Subcutaneous adipose tissue (tissue), 4 donors: ENCODE results near the gene PPIA. TPM values are rescaled to one million over a fixed set of nuclear protein-coding genes. Genes with fewer than 3 reads are reported as not detected.

Source experiments
- total RNA-seq, 4 donors: library from RNA; depleted of rRNA; stranded (reverse); fragments of >200 nt; gene quantifications; one replicate each; pipeline ENCODE4 v1.1.0, GENCODE V29; 2016
- TF ChIP-seq, protein P1 (sequence below): fragments of 450-650 bp; IDR thresholded peaks from one replicate; pipeline ENCODE4 v1.5.1; 2016; ENCODE audit warnings: low read depth, mild to moderate bottlenecking, control low read depth, antibody characterized with exemption, moderate library complexity

PPIA gene
- total RNA-seq, 4 donors from 2014 or later, result 921 to 1,568 (median 1,276) TPM

DNA sequence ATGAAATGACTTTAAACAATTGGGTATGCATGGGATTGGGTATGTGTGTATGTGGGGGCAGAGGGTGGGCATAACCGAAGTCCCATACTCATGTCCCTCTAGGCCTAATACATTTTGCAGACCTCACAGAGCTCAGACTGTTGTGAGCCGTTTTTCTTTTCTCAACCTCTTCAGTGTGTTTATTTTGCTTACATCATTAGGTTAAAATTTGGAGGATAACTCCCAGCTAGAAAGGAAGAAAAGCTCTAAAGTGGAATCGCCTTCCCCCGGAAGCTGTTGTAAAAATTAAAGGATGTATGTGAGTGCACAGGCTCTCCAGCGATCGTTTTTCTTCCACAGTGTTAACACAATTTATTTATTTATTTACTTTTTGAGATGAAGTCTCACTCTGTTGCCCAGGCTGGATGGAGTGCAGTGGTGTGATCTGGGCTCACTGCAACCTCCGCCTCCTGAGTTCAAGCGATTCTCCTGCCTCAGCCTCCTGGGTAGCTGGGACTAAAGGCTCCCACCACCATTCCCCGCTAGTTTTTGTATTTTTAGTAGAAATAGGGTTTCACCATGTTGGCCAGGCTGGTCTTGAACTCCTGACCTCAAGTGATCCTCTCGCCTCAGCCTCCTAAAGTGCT is 52.9 kb downstream of the PPIA start:
- TF ChIP-seq, protein P1, sequence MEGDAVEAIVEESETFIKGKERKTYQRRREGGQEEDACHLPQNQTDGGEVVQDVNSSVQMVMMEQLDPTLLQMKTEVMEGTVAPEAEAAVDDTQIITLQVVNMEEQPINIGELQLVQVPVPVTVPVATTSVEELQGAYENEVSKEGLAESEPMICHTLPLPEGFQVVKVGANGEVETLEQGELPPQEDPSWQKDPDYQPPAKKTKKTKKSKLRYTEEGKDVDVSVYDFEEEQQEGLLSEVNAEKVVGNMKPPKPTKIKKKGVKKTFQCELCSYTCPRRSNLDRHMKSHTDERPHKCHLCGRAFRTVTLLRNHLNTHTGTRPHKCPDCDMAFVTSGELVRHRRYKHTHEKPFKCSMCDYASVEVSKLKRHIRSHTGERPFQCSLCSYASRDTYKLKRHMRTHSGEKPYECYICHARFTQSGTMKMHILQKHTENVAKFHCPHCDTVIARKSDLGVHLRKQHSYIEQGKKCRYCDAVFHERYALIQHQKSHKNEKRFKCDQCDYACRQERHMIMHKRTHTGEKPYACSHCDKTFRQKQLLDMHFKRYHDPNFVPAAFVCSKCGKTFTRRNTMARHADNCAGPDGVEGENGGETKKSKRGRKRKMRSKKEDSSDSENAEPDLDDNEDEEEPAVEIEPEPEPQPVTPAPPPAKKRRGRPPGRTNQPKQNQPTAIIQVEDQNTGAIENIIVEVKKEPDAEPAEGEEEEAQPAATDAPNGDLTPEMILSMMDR, result no peak

DNA sequence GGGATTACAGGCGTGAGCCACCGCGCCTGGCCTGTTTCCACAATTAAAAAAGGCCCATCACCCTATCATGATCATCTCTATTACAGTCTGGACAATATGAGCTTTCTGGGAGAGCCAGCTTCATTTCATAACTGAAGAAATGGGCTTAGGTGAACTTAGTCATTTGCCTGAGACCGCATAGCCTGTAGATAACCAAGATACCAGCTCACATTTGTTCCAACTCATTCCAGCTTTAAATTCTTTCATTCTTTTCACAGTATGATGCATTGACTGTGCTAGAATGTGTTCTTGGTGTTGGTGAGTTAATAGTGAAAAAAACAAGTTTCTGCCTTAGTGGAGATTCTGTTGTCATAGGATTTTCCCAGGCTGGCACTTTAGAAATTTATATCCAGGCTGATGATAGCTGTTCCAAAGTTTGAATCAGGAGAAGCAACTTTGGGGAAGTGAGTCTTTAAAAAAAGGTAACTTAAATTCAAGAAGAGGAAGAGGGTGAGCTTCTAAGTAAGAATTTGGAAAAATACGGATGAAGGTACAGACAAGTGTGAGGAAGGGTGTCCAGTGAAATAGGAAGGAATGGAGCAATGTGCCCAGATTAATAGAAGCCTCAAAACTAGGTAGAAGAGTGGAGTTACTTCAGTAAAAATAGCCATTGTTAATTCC is 53.5 kb downstream of the PPIA start:
- TF ChIP-seq, protein P1, result no peak

DNA sequence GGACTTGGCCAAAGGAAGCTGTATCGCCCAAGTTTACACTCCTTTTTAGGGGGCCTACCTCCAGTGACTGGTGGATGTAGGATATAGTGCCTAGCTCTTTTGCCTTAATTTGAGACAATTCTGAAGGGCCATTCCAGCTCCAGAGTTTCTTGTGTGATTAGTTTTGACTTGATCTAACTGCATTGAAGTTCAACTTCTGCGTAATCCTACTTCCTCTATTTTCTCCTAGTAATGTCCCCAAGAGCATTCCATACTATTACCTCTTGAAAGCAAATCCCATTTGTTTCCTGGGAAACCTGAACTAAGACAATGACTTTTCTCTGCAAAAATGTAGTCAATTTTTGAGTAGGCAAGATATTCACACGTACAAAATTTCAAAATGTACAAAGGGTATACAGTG is 56.1 kb downstream of the PPIA start:
- TF ChIP-seq, protein P1, result no peak

Other genes with a start within 250 kb of the PPIA start
- 10 to 100 TPM; 33.3 to 59.9 (median 46.9) TPM for gene DDX56, start 222.8 kb upstream of the PPIA start, total RNA-seq
- gene TMED4, start 214.4 kb upstream of the PPIA start, total RNA-seq, result 100 to 1,000 TPM in 3 of 4 donors, 10 to 100 TPM in 1; 61.8 to 160 (median 134) TPM
- gene OGDH, start 190.1 kb upstream of the PPIA start, total RNA-seq, result 10 to 100 TPM; 62.3 to 93.6 (median 68.5) TPM
- 10 to 100 TPM in 3 of 4 donors, 1 to 10 TPM in 1; 7.3 to 21.1 (median 12.2) TPM for gene ZMIZ2, start 47.8 kb upstream of the PPIA start, total RNA-seq
- gene H2AZ2, start 51.4 kb downstream of the PPIA start, total RNA-seq, result 100 to 1,000 TPM in 2 of 4 donors, 10 to 100 TPM in 2; 88.7 to 130 (median 96.4) TPM
- gene PURB, start 88.8 kb downstream of the PPIA start, total RNA-seq, result 10 to 100 TPM; 20.7 to 33.1 (median 22.1) TPM
- gene MYO1G, start 182.3 kb downstream of the PPIA start, total RNA-seq, result 1 to 10 TPM in 3 of 4 donors, under 1 TPM in 1; 0.82 to 7.8 (median 2.8) TPM
- 10 to 100 TPM; 45.8 to 63.5 (median 50.4) TPM for gene CCM2, start 203.5 kb downstream of the PPIA start, total RNA-seq